ENCODE results near the gene LRRN1. TPM values are rescaled to one million over a fixed set of nuclear protein-coding genes. Genes with fewer than 3 reads are reported as not detected.
"Not testable (repeated sequence)": the region's sequence is repeated elsewhere in the genome, so short reads cannot be mapped to it uniquely, and the experiment has no call there.

LRRN1 gene
- total RNA-seq, 1 donor from 2014 or later, result 2.8 TPM

- peaks cover 3% of the 10 kb centered on the region for H3K4me1 Mint-ChIP-seq (ENCODE audit: unreplicated experiment)
- H3K27ac Mint-ChIP-seq (ENCODE audit: unreplicated experiment), result no peak overlapping the region
- no peak overlapping the region for H3K4me3 Mint-ChIP-seq (ENCODE audit: unreplicated experiment)
- TF ChIP-seq CTCF (IDR thresholded peaks at IDR 0.05; ENCODE audit: unreplicated experiment), result no peak
- H3K9me3 Mint-ChIP-seq (ENCODE audit: unreplicated experiment), result no peaks in the 10 kb centered on the region
- DNase-seq (ENCODE audit: low spot score), result no peak
- peaks cover 2% of the 10 kb centered on the region for H3K27me3 Mint-ChIP-seq (ENCODE audit: unreplicated experiment)
- no peaks in the 10 kb centered on the region for H3K36me3 Mint-ChIP-seq (ENCODE audit: low read depth, unreplicated experiment)
Measured at GRCh38 chr3:3826521-3826920, 27.3 kb downstream of the LRRN1 start.

GRCh38 chr3:3827111-3827510 is 27.9 kb downstream of the LRRN1 start:
- H3K4me3 Mint-ChIP-seq (ENCODE audit: unreplicated experiment), result no peak overlapping the region
- TF ChIP-seq CTCF (IDR thresholded peaks at IDR 0.05; ENCODE audit: unreplicated experiment), result no peak
- no peak for DNase-seq (ENCODE audit: low spot score)
- H3K9me3 Mint-ChIP-seq (ENCODE audit: unreplicated experiment), result no peaks in the 10 kb centered on the region
- H3K4me1 Mint-ChIP-seq (ENCODE audit: unreplicated experiment), result peaks cover 3% of the 10 kb centered on the region
- no peaks in the 10 kb centered on the region for H3K36me3 Mint-ChIP-seq (ENCODE audit: low read depth, unreplicated experiment)
- H3K27ac Mint-ChIP-seq (ENCODE audit: unreplicated experiment), result no peak overlapping the region
- H3K27me3 Mint-ChIP-seq (ENCODE audit: unreplicated experiment), result peaks cover 2% of the 10 kb centered on the region

GRCh38 chr3:3828417-3828816 is 29.2 kb downstream of the LRRN1 start:
- DNase-seq (ENCODE audit: low spot score); H3K27ac Mint-ChIP-seq (ENCODE audit: unreplicated experiment); H3K4me1 Mint-ChIP-seq (ENCODE audit: unreplicated experiment); H3K27me3 Mint-ChIP-seq (ENCODE audit: unreplicated experiment); H3K36me3 Mint-ChIP-seq (ENCODE audit: low read depth, unreplicated experiment); H3K4me3 Mint-ChIP-seq (ENCODE audit: unreplicated experiment); H3K9me3 Mint-ChIP-seq (ENCODE audit: unreplicated experiment): not testable (repeated sequence)

GRCh38 chr3:3836845-3837244 is 37.6 kb downstream of the LRRN1 start:
- no peaks in the 10 kb centered on the region for H3K27me3 Mint-ChIP-seq (ENCODE audit: unreplicated experiment)
- peaks cover 5% of the 10 kb centered on the region for H3K9me3 Mint-ChIP-seq (ENCODE audit: unreplicated experiment)
- peaks cover 9% of the 10 kb centered on the region for H3K4me1 Mint-ChIP-seq (ENCODE audit: unreplicated experiment)
- no peak for DNase-seq (ENCODE audit: low spot score)
- no peak for TF ChIP-seq CTCF (IDR thresholded peaks at IDR 0.05; ENCODE audit: unreplicated experiment)
- peaks cover 5% of the 10 kb centered on the region for H3K36me3 Mint-ChIP-seq (ENCODE audit: low read depth, unreplicated experiment)
- H3K27ac Mint-ChIP-seq (ENCODE audit: unreplicated experiment), result no peak overlapping the region
- H3K4me3 Mint-ChIP-seq (ENCODE audit: unreplicated experiment), result no peak overlapping the region

- H3K27me3 Mint-ChIP-seq (ENCODE audit: unreplicated experiment), result peaks cover 2% of the 10 kb centered on the region
- H3K4me1 Mint-ChIP-seq (ENCODE audit: unreplicated experiment), result peaks cover under 1% of the 10 kb centered on the region
- H3K36me3 Mint-ChIP-seq (ENCODE audit: low read depth, unreplicated experiment), result no peaks in the 10 kb centered on the region
- no peak overlapping the region for H3K4me3 Mint-ChIP-seq (ENCODE audit: unreplicated experiment)
- TF ChIP-seq CTCF (IDR thresholded peaks at IDR 0.05; ENCODE audit: unreplicated experiment), result no peak
- H3K27ac Mint-ChIP-seq (ENCODE audit: unreplicated experiment), result no peak overlapping the region
- no peak for DNase-seq (ENCODE audit: low spot score)
- H3K9me3 Mint-ChIP-seq (ENCODE audit: unreplicated experiment), result no peaks in the 10 kb centered on the region
Measured at GRCh38 chr3:3842356-3842755, 43.1 kb downstream of the LRRN1 start.

Data from endothelial cell (in vitro differentiated cells).